Measurements from ENCODE around the gene KCNRG.

DNA sequence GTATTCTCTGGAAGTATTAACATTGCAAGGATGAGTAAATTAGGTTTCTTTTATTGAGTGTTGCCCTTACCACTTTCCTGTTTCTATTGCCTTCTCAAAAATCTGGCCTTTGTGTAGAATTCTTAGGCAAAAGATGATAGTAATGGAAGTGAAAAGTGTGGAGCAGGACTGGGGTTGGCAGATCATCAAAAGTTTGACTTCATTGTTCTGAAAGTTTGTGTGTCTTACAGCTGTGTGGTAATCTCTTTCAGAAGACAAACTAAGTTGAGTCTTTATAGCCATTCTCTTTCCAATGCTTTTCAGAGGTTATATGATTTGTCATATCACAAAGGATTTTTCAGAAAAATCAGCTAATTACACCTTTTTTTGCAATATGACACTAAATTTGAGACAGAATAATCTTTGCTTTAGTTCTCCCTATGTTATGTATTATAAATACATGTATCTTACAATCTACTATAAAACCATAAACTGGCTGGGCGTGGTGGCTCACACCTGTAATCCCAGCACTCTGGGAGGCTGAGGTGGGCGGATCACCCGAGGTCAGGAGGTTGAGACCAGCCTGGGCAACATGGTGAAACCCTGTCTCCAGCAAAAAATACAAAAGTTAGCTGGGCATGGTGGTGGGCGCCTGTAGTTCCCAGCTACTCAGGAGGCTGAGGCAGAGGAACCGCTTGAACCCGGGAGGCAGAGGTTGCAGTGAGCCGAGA lies 8.7 kb upstream of the KCNRG start:
- TF ChIP-seq POLR2AphosphoS5 (IDR thresholded peaks at IDR 0.05; ENCODE audit: low read depth, low read length) (no peak), POLR2A (IDR thresholded peaks at IDR 0.05; ENCODE audit: low read depth, low read length) (no peak)
